ENCODE results near the gene A4GNT. TPM values are rescaled to one million over a fixed set of nuclear protein-coding genes. Genes with fewer than 3 reads are reported as not detected.
A peak's percentile ranks its signal among the peaks of the same experiment; 100 is the strongest.

Gene A4GNT
- total RNA-seq, 2 experiments from 2014 or later, result not detected

- no peaks in the 10 kb centered on the region for H3K36me3 ChIP-seq (ENCODE audit: insufficient read depth, low read length)
- ATAC-seq (ENCODE audit: poor library complexity) (no peak), DNase-seq (no peak)
- no peak overlapping the region for H3K4me3 ChIP-seq (ENCODE audit: low read length)
- no peaks in the 10 kb centered on the region for H3K4me1 ChIP-seq (ENCODE audit: insufficient read depth, low read length)
- Mint-ChIP-seq H3K4me1 (ENCODE audit: low read depth) (no peaks in the 10 kb centered on the region), H3K4me3 (no peak overlapping the region), H3K27me3 (peaks cover 4% of the 10 kb centered on the region), H3K27ac (no peak overlapping the region), H3K9me3 (no peaks in the 10 kb centered on the region), H3K36me3 (ENCODE audit: low read depth) (no peaks in the 10 kb centered on the region)
- ChIA-PET CTCF (interaction anchor here (0.8 kb wide), 1 partner anchor 9 kb away, joined by 3 read pairs; no protein-coding TSS in a partner anchor), POLR2A (no interaction called here)
- no peaks in the 10 kb centered on the region for H3K27me3 ChIP-seq (ENCODE audit: control insufficient read depth in 1 of 2, insufficient read depth in 2 of 2, low read length in 2 of 2)
- no peak for TF ChIP-seq CTCF (IDR thresholded peaks at IDR 0.05)
- no peak overlapping the region for H3K27ac ChIP-seq (ENCODE audit: low read depth in 1 of 2, low read length in 2 of 2)
- H3K9me3 ChIP-seq (ENCODE audit: control insufficient read depth in 1 of 2, insufficient read depth in 1 of 2, low read length in 2 of 2), result no peaks in the 10 kb centered on the region
- intact Hi-C loops (cut with DNase I, micrococcal nuclease), result no loop called here
Measured at GRCh38 chr3:138099417-138099816, 32.8 kb downstream of the A4GNT start.

DNA sequence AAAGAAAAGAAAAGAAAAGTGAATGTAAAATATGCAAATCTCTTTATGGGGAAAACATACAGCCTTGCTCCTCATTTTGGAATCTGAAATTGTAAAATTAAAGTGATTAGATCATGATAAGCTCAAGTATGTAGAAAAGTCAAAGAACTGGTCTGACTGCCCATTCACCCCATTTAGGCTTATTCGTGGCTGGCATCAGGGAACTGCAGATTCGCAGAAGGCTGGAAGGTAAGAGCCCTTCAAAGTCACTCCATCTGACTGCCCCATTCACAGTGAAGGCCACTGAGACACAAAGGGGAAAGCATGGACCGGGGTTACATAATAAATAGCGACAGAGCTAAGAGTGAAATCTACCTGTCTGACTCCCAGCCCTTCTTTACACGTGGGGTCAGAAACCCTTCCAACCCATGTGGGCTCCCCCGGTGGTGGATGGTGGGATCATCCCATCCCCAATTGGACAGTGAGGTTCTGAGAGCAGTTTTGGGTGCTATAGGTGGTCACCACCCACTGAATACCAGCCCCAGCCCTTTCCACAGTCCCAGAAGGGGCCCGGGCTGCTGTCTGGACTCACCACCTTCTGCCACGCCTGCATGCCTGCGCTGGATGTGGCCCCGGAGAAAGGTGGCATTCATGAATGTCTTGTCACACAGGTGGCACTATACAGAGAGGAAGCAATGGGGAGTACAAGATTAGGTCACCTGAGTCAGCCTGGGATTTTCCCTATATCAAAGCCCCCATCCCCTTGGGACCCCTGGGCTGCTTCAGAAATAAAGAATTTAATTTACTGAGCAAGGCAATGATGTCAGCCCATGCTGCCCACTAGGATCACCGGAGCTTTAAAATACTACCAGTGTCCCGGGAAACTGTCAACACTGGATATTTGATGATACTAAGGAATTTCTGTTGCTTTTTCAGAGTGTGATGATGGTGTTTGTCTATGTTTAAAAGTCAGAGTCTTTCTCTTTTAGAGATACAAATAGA lies 34.7 kb downstream of the A4GNT start:
- no peaks in the 10 kb centered on the region for H3K9me3 ChIP-seq (ENCODE audit: control insufficient read depth in 1 of 2, insufficient read depth in 1 of 2, low read length in 2 of 2)
- CTCF ChIA-PET, result no interaction called here
- H3K27me3 ChIP-seq (ENCODE audit: control insufficient read depth in 1 of 2, insufficient read depth in 2 of 2, low read length in 2 of 2), result no peaks in the 10 kb centered on the region
- no peak overlapping the region for H3K27ac ChIP-seq (ENCODE audit: low read depth in 1 of 2, low read length in 2 of 2)
- POLR2A ChIA-PET, result no interaction called here
- DNase-seq (no peak), ATAC-seq (ENCODE audit: poor library complexity) (no peak)
- H3K4me1 Mint-ChIP-seq (ENCODE audit: low read depth), result no peaks in the 10 kb centered on the region
- no peaks in the 10 kb centered on the region for H3K36me3 Mint-ChIP-seq (ENCODE audit: low read depth)
- H3K4me1 ChIP-seq (ENCODE audit: insufficient read depth, low read length), result no peaks in the 10 kb centered on the region
- H3K27me3 Mint-ChIP-seq, result peaks cover 4% of the 10 kb centered on the region
- H3K36me3 ChIP-seq (ENCODE audit: insufficient read depth, low read length), result no peaks in the 10 kb centered on the region
- H3K4me3 ChIP-seq (ENCODE audit: low read length), result no peak overlapping the region
- no peak overlapping the region for H3K27ac Mint-ChIP-seq
- peak; percentile 25 for TF ChIP-seq CTCF (IDR thresholded peaks at IDR 0.05)
- intact Hi-C loops (cut with DNase I, micrococcal nuclease), result no loop called here
- H3K9me3 Mint-ChIP-seq, result peaks cover 4% of the 10 kb centered on the region
- no peak overlapping the region for H3K4me3 Mint-ChIP-seq

GRCh38 chr3:138093721-138094120 lies 38.5 kb downstream of the A4GNT start:
- no peaks in the 10 kb centered on the region for H3K4me1 ChIP-seq (ENCODE audit: insufficient read depth, low read length)
- no peak overlapping the region for H3K27ac Mint-ChIP-seq
- H3K9me3 ChIP-seq (ENCODE audit: control insufficient read depth in 1 of 2, insufficient read depth in 1 of 2, low read length in 2 of 2), result no peaks in the 10 kb centered on the region
- peaks cover 4% of the 10 kb centered on the region for H3K9me3 Mint-ChIP-seq
- H3K4me1 Mint-ChIP-seq (ENCODE audit: low read depth), result no peaks in the 10 kb centered on the region
- H3K27me3 ChIP-seq (ENCODE audit: control insufficient read depth in 1 of 2, insufficient read depth in 2 of 2, low read length in 2 of 2), result no peaks in the 10 kb centered on the region
- intact Hi-C loops (cut with DNase I, micrococcal nuclease), result no loop called here
- no peak overlapping the region for H3K27ac ChIP-seq (ENCODE audit: low read depth in 1 of 2, low read length in 2 of 2)
- H3K36me3 ChIP-seq (ENCODE audit: insufficient read depth, low read length), result no peaks in the 10 kb centered on the region
- no peak for ATAC-seq (ENCODE audit: poor library complexity)
- H3K36me3 Mint-ChIP-seq (ENCODE audit: low read depth), result no peaks in the 10 kb centered on the region
- no peak for TF ChIP-seq CTCF (IDR thresholded peaks at IDR 0.05)
- no peak for DNase-seq
- H3K4me3 Mint-ChIP-seq, result no peak overlapping the region
- peaks cover 8% of the 10 kb centered on the region for H3K27me3 Mint-ChIP-seq
- no peak overlapping the region for H3K4me3 ChIP-seq (ENCODE audit: low read length)
- POLR2A ChIA-PET, result no interaction called here
- CTCF ChIA-PET, result no interaction called here

Data from CD4-positive, alpha-beta T cell (primary cell).